Astrocyte of the cerebellum (primary cell): Measurements from ENCODE around the gene USF2.
"Not testable (repeated sequence)": the region's sequence is repeated elsewhere in the genome, so short reads cannot be mapped to it uniquely, and the experiment has no call there.

Experiments used
- DNase-seq: peaks from one replicate; pipeline ENCODE4 v3.0.0-alpha.2; 2011; ENCODE audit warnings: low read depth
- H3K4me3 ChIP-seq: 2 replicates; pipeline ENCODE4 v1.5.1; 2011; ENCODE audit warnings: mild to moderate bottlenecking, low read depth, low read length, moderate library complexity
- CTCF ChIP-seq: IDR thresholded peaks from 2 replicates; pipeline ENCODE4 v1.5.1; 2012; ENCODE audit warnings: low read length, low read depth, moderate library complexity, mild to moderate bottlenecking; ENCODE audit errors: missing control alignments
- in situ Hi-C: cut with HindIII; loops from 2 replicates; pipeline ENCODE4 v1.10.0; 2017; ENCODE audit warnings: low sequenced_read_pairs

The USF2 gene

DNA sequence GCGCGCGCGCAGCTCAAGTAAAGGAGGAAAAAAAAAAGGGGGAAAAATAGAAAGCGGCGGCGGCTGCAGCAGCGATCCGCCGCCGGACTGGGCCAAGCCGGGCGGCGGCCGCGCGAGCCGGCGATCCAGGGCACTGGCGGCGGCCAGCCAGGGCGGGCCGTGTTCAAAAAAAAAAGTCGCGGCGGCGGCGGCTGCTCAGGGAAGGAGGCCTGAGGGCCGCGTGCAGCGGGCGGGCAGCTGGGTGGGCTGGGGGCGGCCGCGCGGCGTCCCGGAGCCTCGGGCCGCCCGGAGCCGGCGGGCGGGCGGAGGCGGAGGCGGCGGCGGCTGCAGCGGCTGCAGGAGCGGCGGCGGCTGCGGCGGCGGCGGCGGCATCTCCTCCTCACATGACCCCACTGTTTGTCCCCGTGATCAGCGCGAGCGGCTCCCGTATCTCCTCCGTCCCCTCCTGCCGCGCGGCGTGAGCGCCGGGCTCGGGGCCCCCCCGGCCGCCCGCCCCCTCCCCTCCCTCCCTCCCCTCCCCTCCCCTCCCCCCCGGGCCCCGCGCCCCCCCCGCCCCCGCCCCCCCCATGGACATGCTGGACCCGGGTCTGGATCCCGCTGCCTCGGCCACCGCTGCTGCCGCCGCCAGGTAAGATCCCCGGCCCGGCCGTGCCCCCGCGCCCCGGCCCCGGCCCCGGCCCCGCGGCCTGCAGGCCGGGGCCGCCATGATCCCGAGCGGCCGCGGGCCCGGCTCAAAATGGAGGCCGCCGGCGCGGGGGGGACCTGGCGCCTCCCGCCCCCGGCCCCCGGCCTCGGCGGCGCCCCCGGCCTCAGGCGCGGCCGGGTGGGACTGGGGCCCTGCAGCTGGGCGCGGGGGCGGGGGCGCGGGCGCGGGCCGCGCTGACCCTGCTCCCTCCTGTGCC is at the start of gene USF2:
Gene USF2 (plus strand): TSS at position 427 of the 902 bp plus-strand sequence. CDS start 140 bp downstream, at position 567.
- peak within 1 kb of the TSS; percentile 85 for H3K4me3 ChIP-seq
- in situ Hi-C loops, result no loop called here
- TF ChIP-seq CTCF, result no peak
- no peak for DNase-seq

GRCh38 chr19:35219008-35219407 is 49.8 kb upstream of the USF2 start:
- in situ Hi-C loops, result no loop called here
- no peak for DNase-seq
- TF ChIP-seq CTCF, result no peak
- no peak overlapping the region for H3K4me3 ChIP-seq

- in situ Hi-C loops, result no loop called here
- H3K4me3 ChIP-seq, result no peak overlapping the region
- DNase-seq, result no peak
- no peak for TF ChIP-seq CTCF
Observed at GRCh38 chr19:35220315-35220921, 48.3 kb upstream of the USF2 start.

GRCh38 chr19:35220973-35221590 is 47.7 kb upstream of the USF2 start:
- H3K4me3 ChIP-seq, in situ Hi-C loops: not testable (repeated sequence)

DNA sequence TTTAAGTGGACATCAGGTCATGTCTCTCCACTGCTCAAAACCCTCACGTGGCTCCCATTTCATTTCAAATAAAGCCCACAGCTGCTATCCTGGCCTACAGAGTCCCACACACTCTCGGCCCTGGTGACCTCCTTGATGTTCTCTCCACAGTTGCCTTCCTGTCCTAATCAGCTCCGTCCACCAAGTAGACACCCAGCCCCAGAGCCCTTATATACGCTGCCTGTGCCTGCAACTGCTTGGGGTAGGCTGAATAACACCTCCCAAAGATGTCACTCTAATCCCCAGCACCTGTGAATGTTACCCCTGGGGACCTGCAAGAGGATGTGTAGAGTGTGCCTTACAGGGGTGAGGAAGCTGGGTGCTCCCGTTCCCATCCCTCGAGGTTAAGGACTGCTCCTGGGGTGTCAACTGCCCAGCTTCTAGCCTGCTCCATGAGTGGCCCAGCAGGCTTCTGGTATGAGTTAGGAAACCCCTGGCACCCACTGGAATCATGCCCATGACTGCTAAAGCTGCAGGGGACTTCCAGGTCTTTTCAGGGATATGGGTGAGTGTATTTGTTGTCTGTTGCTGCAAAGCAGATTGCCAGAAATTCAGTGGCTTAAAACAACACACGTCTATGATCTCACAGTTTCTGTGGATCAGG is 46.3 kb upstream of the USF2 start:
- in situ Hi-C loops, result no loop called here
- no peak for DNase-seq
- no peak overlapping the region for H3K4me3 ChIP-seq
- TF ChIP-seq CTCF, result no peak

More at GRCh38 chr19:35220973-35221590, 47.7 kb upstream of the USF2 start:
- not testable (repeated sequence) for DNase-seq

GRCh38 chr19:35223084-35223790 is 45.5 kb upstream of the USF2 start:
- no peak for DNase-seq
- in situ Hi-C loops, result no loop called here
- no peak overlapping the region for H3K4me3 ChIP-seq
- no peak for TF ChIP-seq CTCF
